ENCODE measurements around the gene GNB3. TPM values are rescaled to one million over a fixed set of nuclear protein-coding genes. Genes with fewer than 3 reads are reported as not detected.
A peak's percentile ranks its signal among the peaks of the same experiment; 100 is the strongest.

Gene GNB3
- total and polyA plus RNA-seq, 9 of the 15 experiments (the other 6 are each of a cell fraction or from before 2014, with no cell fraction given): 1.4 to 5.8 (median 2.0) TPM

DNA sequence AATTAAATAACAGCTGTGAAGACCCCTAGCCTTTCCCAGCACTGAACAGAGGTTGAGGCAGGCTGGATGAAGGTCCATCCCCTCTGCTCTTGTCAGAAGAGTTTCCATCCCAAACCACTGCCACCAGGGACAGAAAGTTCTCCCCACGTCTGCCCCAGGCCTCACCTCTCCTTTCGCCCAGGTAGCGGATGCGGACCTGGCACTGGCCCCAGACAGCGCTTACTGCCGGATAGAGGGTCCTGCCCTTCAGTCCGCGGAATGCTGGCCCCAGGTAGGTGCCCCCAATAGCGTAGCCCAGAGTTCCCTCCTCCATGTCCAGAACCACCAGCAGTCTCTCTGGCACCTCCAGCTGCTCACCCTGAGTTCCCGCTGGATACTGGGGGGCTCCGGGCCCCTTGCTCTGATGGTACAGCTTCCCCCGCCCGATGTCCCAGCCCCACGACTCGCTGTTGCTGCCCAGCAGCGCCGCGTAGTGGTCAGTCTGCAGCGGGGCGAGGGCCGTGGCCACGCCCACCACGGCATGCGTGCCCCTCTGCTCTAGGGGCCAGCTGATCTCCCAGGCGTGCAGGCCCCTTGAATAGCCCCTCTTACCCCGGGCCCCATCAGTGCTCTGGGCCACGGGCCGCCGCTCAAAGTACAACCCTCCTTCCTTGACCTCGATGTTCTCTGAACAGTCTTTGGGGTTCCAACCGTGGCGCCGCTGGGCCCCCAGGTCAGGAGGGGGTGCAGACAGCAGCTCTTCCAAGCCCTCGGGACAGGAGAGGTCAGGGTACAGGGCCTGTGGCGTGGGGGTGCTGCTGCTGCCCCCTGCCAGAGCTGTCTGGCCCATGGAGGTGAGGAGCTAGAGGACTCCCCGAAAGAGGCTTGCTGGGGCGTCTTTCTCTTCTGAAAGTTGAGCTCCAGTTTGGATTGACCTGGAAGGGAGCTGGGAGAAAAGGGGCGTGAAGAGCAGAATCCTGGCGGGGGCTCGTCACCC, 31.6 kb downstream of the GNB3 start (continued):
- TF ChIP-seq NFATC3 (IDR thresholded peaks at IDR 0.05) (no peak), STAG1 (CRISPR knock-in tag; IDR thresholded peaks at IDR 0.05; ENCODE audit: borderline replicate concordance) (no peak), MYBL2 (IDR thresholded peaks at IDR 0.05; ENCODE audit: low read depth) (no peak), MYBL2 (CRISPR knock-in tag; IDR thresholded peaks at IDR 0.05; ENCODE audit: borderline replicate concordance) (no peak), CBX1 (IDR thresholded peaks at IDR 0.05; ENCODE audit: low read depth) (peak; percentile 28; the same call in 1 of the 2 replicates), POLR2AphosphoS5 (IDR thresholded peaks at IDR 0.05; ENCODE audit: control insufficient read depth, insufficient read depth, low read depth, low read length) (no peak), KLF13 (tag; IDR thresholded peaks at IDR 0.05; ENCODE audit: borderline replicate concordance, low read depth) (peak; percentile 92), ZNF77 (CRISPR knock-in tag; IDR thresholded peaks at IDR 0.05) (no peak), SAFB (IDR thresholded peaks at IDR 0.05; ENCODE audit: borderline replicate concordance, low read depth, low read length) (no peak), RBM22 (IDR thresholded peaks at IDR 0.05; ENCODE audit: low read depth, low read length, poor library complexity, severe bottlenecking) (peak; percentile 88), ZNF239 (CRISPR knock-in tag; IDR thresholded peaks at IDR 0.05) (no peak), SUPT5H (IDR thresholded peaks at IDR 0.05) (0 out of 2 replicates have a peak, but pooled peaks have one; percentile 29), RAD21 (CRISPR knock-in tag; conservative IDR thresholded peaks at IDR 0.05 in 1 of 2, IDR thresholded peaks at IDR 0.05 in 1 of 2) (peak; percentile 17 to 57; a peak in 2 of 4 replicates), CHD4 (IDR thresholded peaks at IDR 0.05; ENCODE audit: insufficient read depth, insufficient replicate concordance, low read depth, low read length, poor library complexity, severe bottlenecking) (no peak), ZNF224 (CRISPR knock-in tag; IDR thresholded peaks at IDR 0.05) (no peak), SREBF1 (IDR thresholded peaks at IDR 0.05; ENCODE audit: borderline replicate concordance, low read depth, low read length) (no peak), ZNF175 (CRISPR knock-in tag; IDR thresholded peaks at IDR 0.05; ENCODE audit: low read depth) (no peak), KAT7 (CRISPR knock-in tag; IDR thresholded peaks at IDR 0.05; ENCODE audit: borderline replicate concordance) (peak; percentile 36), MAFF (IDR thresholded peaks at IDR 0.05; ENCODE audit: low read length) (no peak)
- TF ChIP-seq, protein P1, sequence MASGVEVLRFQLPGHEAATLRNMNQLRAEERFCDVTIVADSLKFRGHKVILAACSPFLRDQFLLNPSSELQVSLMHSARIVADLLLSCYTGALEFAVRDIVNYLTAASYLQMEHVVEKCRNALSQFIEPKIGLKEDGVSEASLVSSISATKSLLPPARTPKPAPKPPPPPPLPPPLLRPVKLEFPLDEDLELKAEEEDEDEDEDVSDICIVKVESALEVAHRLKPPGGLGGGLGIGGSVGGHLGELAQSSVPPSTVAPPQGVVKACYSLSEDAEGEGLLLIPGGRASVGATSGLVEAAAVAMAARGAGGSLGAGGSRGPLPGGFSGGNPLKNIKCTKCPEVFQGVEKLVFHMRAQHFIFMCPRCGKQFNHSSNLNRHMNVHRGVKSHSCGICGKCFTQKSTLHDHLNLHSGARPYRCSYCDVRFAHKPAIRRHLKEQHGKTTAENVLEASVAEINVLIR (CRISPR knock-in tag; IDR thresholded peaks at IDR 0.05): no peak
- TF ChIP-seq, protein P2, sequence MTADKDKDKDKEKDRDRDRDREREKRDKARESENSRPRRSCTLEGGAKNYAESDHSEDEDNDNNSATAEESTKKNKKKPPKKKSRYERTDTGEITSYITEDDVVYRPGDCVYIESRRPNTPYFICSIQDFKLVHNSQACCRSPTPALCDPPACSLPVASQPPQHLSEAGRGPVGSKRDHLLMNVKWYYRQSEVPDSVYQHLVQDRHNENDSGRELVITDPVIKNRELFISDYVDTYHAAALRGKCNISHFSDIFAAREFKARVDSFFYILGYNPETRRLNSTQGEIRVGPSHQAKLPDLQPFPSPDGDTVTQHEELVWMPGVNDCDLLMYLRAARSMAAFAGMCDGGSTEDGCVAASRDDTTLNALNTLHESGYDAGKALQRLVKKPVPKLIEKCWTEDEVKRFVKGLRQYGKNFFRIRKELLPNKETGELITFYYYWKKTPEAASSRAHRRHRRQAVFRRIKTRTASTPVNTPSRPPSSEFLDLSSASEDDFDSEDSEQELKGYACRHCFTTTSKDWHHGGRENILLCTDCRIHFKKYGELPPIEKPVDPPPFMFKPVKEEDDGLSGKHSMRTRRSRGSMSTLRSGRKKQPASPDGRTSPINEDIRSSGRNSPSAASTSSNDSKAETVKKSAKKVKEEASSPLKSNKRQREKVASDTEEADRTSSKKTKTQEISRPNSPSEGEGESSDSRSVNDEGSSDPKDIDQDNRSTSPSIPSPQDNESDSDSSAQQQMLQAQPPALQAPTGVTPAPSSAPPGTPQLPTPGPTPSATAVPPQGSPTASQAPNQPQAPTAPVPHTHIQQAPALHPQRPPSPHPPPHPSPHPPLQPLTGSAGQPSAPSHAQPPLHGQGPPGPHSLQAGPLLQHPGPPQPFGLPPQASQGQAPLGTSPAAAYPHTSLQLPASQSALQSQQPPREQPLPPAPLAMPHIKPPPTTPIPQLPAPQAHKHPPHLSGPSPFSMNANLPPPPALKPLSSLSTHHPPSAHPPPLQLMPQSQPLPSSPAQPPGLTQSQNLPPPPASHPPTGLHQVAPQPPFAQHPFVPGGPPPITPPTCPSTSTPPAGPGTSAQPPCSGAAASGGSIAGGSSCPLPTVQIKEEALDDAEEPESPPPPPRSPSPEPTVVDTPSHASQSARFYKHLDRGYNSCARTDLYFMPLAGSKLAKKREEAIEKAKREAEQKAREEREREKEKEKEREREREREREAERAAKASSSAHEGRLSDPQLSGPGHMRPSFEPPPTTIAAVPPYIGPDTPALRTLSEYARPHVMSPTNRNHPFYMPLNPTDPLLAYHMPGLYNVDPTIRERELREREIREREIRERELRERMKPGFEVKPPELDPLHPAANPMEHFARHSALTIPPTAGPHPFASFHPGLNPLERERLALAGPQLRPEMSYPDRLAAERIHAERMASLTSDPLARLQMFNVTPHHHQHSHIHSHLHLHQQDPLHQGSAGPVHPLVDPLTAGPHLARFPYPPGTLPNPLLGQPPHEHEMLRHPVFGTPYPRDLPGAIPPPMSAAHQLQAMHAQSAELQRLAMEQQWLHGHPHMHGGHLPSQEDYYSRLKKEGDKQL (CRISPR knock-in tag; IDR thresholded peaks at IDR 0.05; ENCODE audit: borderline replicate concordance): no peak

Data from K562 (cell line).